Measurements from ENCODE around the gene SPTBN2.

Gene SPTBN2

GRCh38 chr11:66701432-66702240 is 27.4 kb downstream of the SPTBN2 start:
- DNase-seq = no peak

- no peak for DNase-seq
Observed at GRCh38 chr11:66700742-66701141, 28.3 kb downstream of the SPTBN2 start.

- DNase-seq = no peak
Observed at GRCh38 chr11:66700337-66700736, 28.7 kb downstream of the SPTBN2 start.

- DNase-seq = no peak
Observed at GRCh38 chr11:66698491-66698890, 30.5 kb downstream of the SPTBN2 start.

- DNase-seq = no peak
Observed at GRCh38 chr11:66697988-66698387, 31.0 kb downstream of the SPTBN2 start.

GRCh38 chr11:66696146-66696545 is 32.9 kb downstream of the SPTBN2 start:
- DNase-seq = no peak

- DNase-seq = peak; percentile 49 to 76 (median 74)
Observed at GRCh38 chr11:66694732-66695207, 34.2 kb downstream of the SPTBN2 start.

GRCh38 chr11:66694056-66694410 is 35.0 kb downstream of the SPTBN2 start:
- no peak for DNase-seq

GRCh38 chr11:66693356-66694055 is 35.5 kb downstream of the SPTBN2 start:
- no peak for DNase-seq

GRCh38 chr11:66692871-66693331 is 36.1 kb downstream of the SPTBN2 start:
- no peak for DNase-seq

GRCh38 chr11:66692446-66692845 is 36.6 kb downstream of the SPTBN2 start:
- no peak for DNase-seq

GRCh38 chr11:66691311-66691980 is 37.6 kb downstream of the SPTBN2 start:
- DNase-seq = no peak

- DNase-seq = no peak
Observed at GRCh38 chr11:66689661-66690590, 39.1 kb downstream of the SPTBN2 start.

- DNase-seq = no peak
Observed at GRCh38 chr11:66688561-66689534, 40.2 kb downstream of the SPTBN2 start.

- DNase-seq = no peak
Observed at GRCh38 chr11:66687831-66688281, 41.2 kb downstream of the SPTBN2 start.

- DNase-seq = no peak
Observed at GRCh38 chr11:66686801-66687750, 41.9 kb downstream of the SPTBN2 start.

- no peak for DNase-seq
Observed at GRCh38 chr11:66686100-66686785, 42.8 kb downstream of the SPTBN2 start.

GRCh38 chr11:66685276-66686099 is 43.5 kb downstream of the SPTBN2 start:
- no peak for DNase-seq
